HepG2 (cell line): Measurements from ENCODE around the gene DNAH9.

Experiments used
- DMAP1 ChIP-seq: IDR thresholded peaks from 2 replicates; pipeline ENCODE4 v1.6.1; 2016
- JDP2 ChIP-seq: sonication (generic); formaldehyde crosslinking; IDR thresholded peaks from 2 replicates; pipeline ENCODE4 v1.8.1; 2022; ENCODE audit warnings: missing genetic modification reagents, borderline replicate concordance
- JUND ChIP-seq: sonication (generic); formaldehyde crosslinking; IDR thresholded peaks from 2 replicates; pipeline ENCODE4 v1.8.0; 2022; ENCODE audit warnings: mild to moderate bottlenecking, missing genetic modification reagents
- MYNN ChIP-seq: sonication (generic); formaldehyde crosslinking; IDR thresholded peaks from 2 replicates; pipeline ENCODE4 v1.4.0; 2020; ENCODE audit warnings: mild to moderate bottlenecking, low read depth, missing genetic modification reagents
- NFATC3 ChIP-seq: sonication (generic); formaldehyde crosslinking; IDR thresholded peaks from 2 replicates; pipeline ENCODE4 v1.5.1; 2020; ENCODE audit warnings: mild to moderate bottlenecking, missing genetic modification reagents
- PHB2 ChIP-seq: fragments of 450-650 bp; IDR thresholded peaks from 2 replicates; pipeline ENCODE4 v1.6.1; 2018; ENCODE audit not compliant: partially characterized antibody
- SKIL ChIP-seq: sonication (generic); formaldehyde crosslinking; IDR thresholded peaks from 2 replicates; pipeline ENCODE4 v1.8.0; 2022; ENCODE audit warnings: missing genetic modification reagents, mild to moderate bottlenecking, moderate library complexity, borderline replicate concordance
- ZNF350 ChIP-seq: sonication (generic); formaldehyde crosslinking; IDR thresholded peaks from 2 replicates; pipeline ENCODE4 v1.4.0; 2020; ENCODE audit warnings: mild to moderate bottlenecking, low read depth, missing genetic modification reagents, borderline replicate concordance
- TF ChIP-seq, protein P1 (sequence below): sonication (generic); formaldehyde crosslinking; IDR thresholded peaks from 2 replicates; pipeline ENCODE4 v1.5.0; 2020; ENCODE audit warnings: mild to moderate bottlenecking, missing genetic modification reagents, moderate library complexity

GRCh38 chr17:11832401-11833137 is 234.3 kb downstream of the DNAH9 start:
- TF ChIP-seq SKIL (CRISPR knock-in tag), result no peak
- no peak for TF ChIP-seq ZNF350 (CRISPR knock-in tag)
- TF ChIP-seq, protein P1, sequence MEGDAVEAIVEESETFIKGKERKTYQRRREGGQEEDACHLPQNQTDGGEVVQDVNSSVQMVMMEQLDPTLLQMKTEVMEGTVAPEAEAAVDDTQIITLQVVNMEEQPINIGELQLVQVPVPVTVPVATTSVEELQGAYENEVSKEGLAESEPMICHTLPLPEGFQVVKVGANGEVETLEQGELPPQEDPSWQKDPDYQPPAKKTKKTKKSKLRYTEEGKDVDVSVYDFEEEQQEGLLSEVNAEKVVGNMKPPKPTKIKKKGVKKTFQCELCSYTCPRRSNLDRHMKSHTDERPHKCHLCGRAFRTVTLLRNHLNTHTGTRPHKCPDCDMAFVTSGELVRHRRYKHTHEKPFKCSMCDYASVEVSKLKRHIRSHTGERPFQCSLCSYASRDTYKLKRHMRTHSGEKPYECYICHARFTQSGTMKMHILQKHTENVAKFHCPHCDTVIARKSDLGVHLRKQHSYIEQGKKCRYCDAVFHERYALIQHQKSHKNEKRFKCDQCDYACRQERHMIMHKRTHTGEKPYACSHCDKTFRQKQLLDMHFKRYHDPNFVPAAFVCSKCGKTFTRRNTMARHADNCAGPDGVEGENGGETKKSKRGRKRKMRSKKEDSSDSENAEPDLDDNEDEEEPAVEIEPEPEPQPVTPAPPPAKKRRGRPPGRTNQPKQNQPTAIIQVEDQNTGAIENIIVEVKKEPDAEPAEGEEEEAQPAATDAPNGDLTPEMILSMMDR (CRISPR knock-in tag), result no peak
- TF ChIP-seq JUND, result no peak
- no peak for TF ChIP-seq MYNN (CRISPR knock-in tag)
- TF ChIP-seq DMAP1 (CRISPR knock-in tag), result no peak
- TF ChIP-seq JDP2 (CRISPR knock-in tag), result no peak
- TF ChIP-seq NFATC3 (CRISPR knock-in tag), result no peak
- no peak for TF ChIP-seq PHB2
